ENCODE data around the gene FBRSL1. TPM values are rescaled to one million over a fixed set of nuclear protein-coding genes. Genes with fewer than 3 reads are reported as not detected.
A peak's percentile ranks its signal among the peaks of the same experiment; 100 is the strongest.

The FBRSL1 gene
- total RNA-seq, 1 experiment from 2014 or later, result 119 TPM

- CTCF ChIA-PET, result interaction anchor here (0.6 to 1.4 kb wide), 16 partner anchors 8 to 407 kb away, joined by 3 to 9 read pairs (median 4); partner anchors contain the start of gene LRCOL1
- no peaks in the 10 kb centered on the region for H3K27me3 Mint-ChIP-seq (ENCODE audit: unreplicated experiment)
- H3K36me3 Mint-ChIP-seq (ENCODE audit: insufficient read depth, unreplicated experiment), result peaks cover 51% of the 10 kb centered on the region
- peak; percentile 92 for DNase-seq
- H3K27ac Mint-ChIP-seq (ENCODE audit: unreplicated experiment), result peak overlapping the region; percentile 48
- TF ChIP-seq CTCF (IDR thresholded peaks at IDR 0.05; ENCODE audit: unreplicated experiment), result peak; percentile 94
- BruUV-seq (replicated peaks), result TSS peak; percentile 19
- no peaks in the 10 kb centered on the region for H3K9me3 Mint-ChIP-seq (ENCODE audit: low read depth, unreplicated experiment)
- H3K4me1 Mint-ChIP-seq (ENCODE audit: low read depth, unreplicated experiment), result no peaks in the 10 kb centered on the region
- intact Hi-C loops (cut with micrococcal nuclease; ENCODE audit: unreplicated experiment), result loop anchor here (1.0 to 5.0 kb wide), 4 partner anchors 36 to 146 kb away; no protein-coding TSS in a partner anchor
- peak overlapping the region; percentile 88 for H3K4me3 Mint-ChIP-seq (ENCODE audit: low read depth, unreplicated experiment)
Observed at GRCh38 chr12:132560614-132561426, 70.9 kb downstream of the FBRSL1 start.

Other genes with a start within 250 kb of the FBRSL1 start
- gene GALNT9, start 160.6 kb upstream of the FBRSL1 start, total RNA-seq (2022), result 0.54 and 1.5 TPM in 2 replicates
- not detected in 2 replicates for gene LRCOL1, start 120.4 kb downstream of the FBRSL1 start, total RNA-seq (2022)
- gene P2RX2, start 128.6 kb downstream of the FBRSL1 start, total RNA-seq (2022), result not detected in 2 replicates
- 179 and 200 TPM in 2 replicates for gene POLE, start 197.2 kb downstream of the FBRSL1 start, total RNA-seq (2022)
- 41.9 and 45.0 TPM in 2 replicates for gene PXMP2, start 197.4 kb downstream of the FBRSL1 start, total RNA-seq (2022)
- 100 and 101 TPM in 2 replicates for gene PGAM5, start 220.7 kb downstream of the FBRSL1 start, total RNA-seq (2022)